Keratinocyte (primary cell): Measurements from ENCODE around the gene LRRC52. TPM values are rescaled to one million over a fixed set of nuclear protein-coding genes. Genes with fewer than 3 reads are reported as not detected.

Experiments used
- DNase-seq: peaks from one replicate; pipeline ENCODE4 v3.0.0-alpha.2; 2011; ENCODE audit warnings: low read depth, missing footprints, low spot score
- FAIRE-seq: peaks from 2 replicates; lab custom pipeline; 2011; peaks lifted over from hg19 to GRCh38; lab: Jason Lieb, UNC
- H2AFZ ChIP-seq: 2 replicates; pipeline ENCODE4 v1.6.0; 2012; ENCODE audit warnings: low read length, control low read depth, inconsistent platforms; ENCODE audit not compliant: control insufficient read depth
- H3K27ac ChIP-seq: 2 replicates; pipeline ENCODE4 v1.5.1; 2011; ENCODE audit warnings: low read length; ENCODE audit not compliant: control insufficient read depth, insufficient read depth
- H3K27me3 ChIP-seq: 3 replicates; pipeline ENCODE4 v1.6.0; 2011; ENCODE audit warnings: low read length; ENCODE audit not compliant: control insufficient read depth, insufficient read depth; ENCODE audit errors: extremely low read depth
- H3K36me3 ChIP-seq, 2 experiments: 2 replicates in 1 of 2; 3 replicates in 1 of 2; pipeline ENCODE4 v1.5.1; 2011; ENCODE audit warnings: low read length in 2 of 2, mild to moderate bottlenecking in 1 of 2; ENCODE audit not compliant: control insufficient read depth in 2 of 2, insufficient read depth in 2 of 2; ENCODE audit errors: extremely low read depth in 1 of 2
- H3K4me1 ChIP-seq: 3 replicates; pipeline ENCODE4 v1.5.1; 2011; ENCODE audit warnings: low read length; ENCODE audit not compliant: control insufficient read depth, insufficient read depth; ENCODE audit errors: extremely low read depth
- H3K4me2 ChIP-seq: 3 replicates; pipeline ENCODE4 v1.6.0; 2011; ENCODE audit warnings: low read depth, low read length; ENCODE audit not compliant: control insufficient read depth, insufficient read depth; ENCODE audit errors: extremely low read depth
- H3K4me3 ChIP-seq, 3 experiments: fragments of 200-600 bp in 1 of 3; sonication (generic) in 1 of 3; 2 replicates in 2 of 3; 3 replicates in 1 of 3; pipeline ENCODE4 v1.5.1; 2011 to 2016; ENCODE audit warnings: low read length in 3 of 3, mild to moderate bottlenecking in 3 of 3, control low read depth in 2 of 3, inconsistent platforms in 1 of 3, low read depth in 1 of 3, mixed read lengths in 1 of 3, mixed run types in 1 of 3, moderate library complexity in 1 of 3; ENCODE audit not compliant: control insufficient read depth in 2 of 3, insufficient read depth in 2 of 3; ENCODE audit errors: extremely low read depth in 1 of 3
- H3K79me2 ChIP-seq: 2 replicates; pipeline ENCODE4 v1.6.0; 2012; ENCODE audit warnings: low read length; ENCODE audit not compliant: control insufficient read depth, insufficient read depth
- H3K9ac ChIP-seq: 3 replicates; pipeline ENCODE4 v1.6.0; 2011; ENCODE audit warnings: low read length; ENCODE audit not compliant: control insufficient read depth, insufficient read depth; ENCODE audit errors: extremely low read depth
- H3K9me1 ChIP-seq: 3 replicates; pipeline ENCODE4 v1.6.0; 2011; ENCODE audit warnings: low read length; ENCODE audit not compliant: control insufficient read depth, insufficient read depth; ENCODE audit errors: extremely low read depth
- H3K9me3 ChIP-seq: 2 replicates; pipeline ENCODE4 v1.5.1; 2012; ENCODE audit warnings: low read depth, low read length; ENCODE audit not compliant: control insufficient read depth
- H4K20me1 ChIP-seq: 3 replicates; pipeline ENCODE4 v1.6.0; 2011; ENCODE audit warnings: low read length; ENCODE audit not compliant: control insufficient read depth, insufficient read depth; ENCODE audit errors: extremely low read depth
- CTCF ChIP-seq, 3 experiments: IDR thresholded peaks in 1 of 3; conservative IDR thresholded peaks in 1 of 3; optimal IDR thresholded peaks in 1 of 3; 2 replicates in 2 of 3; 3 replicates in 1 of 3; pipeline versions ENCODE3 to v1.5.1; 2011; ENCODE audit warnings: low read length in 3 of 3, mild to moderate bottlenecking in 3 of 3, moderate library complexity in 2 of 3, control low read depth in 1 of 3, inconsistent platforms in 1 of 3; ENCODE audit not compliant: insufficient read depth in 2 of 3; ENCODE audit errors: extremely low read depth in 1 of 3
- EZH2 ChIP-seq: IDR thresholded peaks from one replicate; pipeline ENCODE4 v1.6.1; 2012; ENCODE audit warnings: inconsistent platforms, mild to moderate bottlenecking, low read length, moderate library complexity
- dilution Hi-C: fragments of 300-500 bp; cut with MboI; formaldehyde crosslinking; loops from one replicate; pipeline ENCODE4 v1.7.0; 2020; ENCODE audit warnings: low sequenced_read_pairs; ENCODE audit not compliant: extremely low pct_ligation_motif_present
- polyA plus RNA-seq, 5 experiments: library from polyadenylated mRNA; depleted of rRNA in 3 of 5; stranded (reverse) in 3 of 5; stranded (forward) in 1 of 5; unstranded in 1 of 5; fragments of >200 nt; gene quantifications; 1 replicate in 1 of 5; 2 replicates in 3 of 5; 3 replicates in 1 of 5; pipeline versions ENCODE4 v1.2.1 to v1.2.3, GENCODE V29; 2011 to 2012; ENCODE audit warnings: missing spikeins in 2 of 5, low read depth in 1 of 5, low replicate concordance in 1 of 5

Gene LRRC52
- polyA plus RNA-seq, 1 donor (not counting 4 experiments of a cell fraction or from before 2014, with no cell fraction given): not detected

GRCh38 chr1:165565751-165566490 is 22.1 kb downstream of the LRRC52 start:
- H3K4me2 ChIP-seq: no peak overlapping the region
- no peak overlapping the region for H2AFZ ChIP-seq
- no peak overlapping the region for H3K27ac ChIP-seq
- dilution Hi-C loops: no loop called here
- no peak overlapping the region for H3K4me3 ChIP-seq
- TF ChIP-seq EZH2: no peak
- no peak for TF ChIP-seq CTCF (optimal IDR thresholded peaks at IDR 0.05 in 1 of 3, IDR thresholded peaks at IDR 0.05 in 1 of 3, conservative IDR thresholded peaks at IDR 0.05 in 1 of 3; ENCODE audit: extremely low read depth in 1 of 3, insufficient read depth in 2 of 3, low read length in 3 of 3)
- peaks cover 21% of the 10 kb centered on the region for H3K27me3 ChIP-seq
- H3K36me3 ChIP-seq: no peaks in the 10 kb centered on the region
- no peak for FAIRE-seq
- no peaks in the 10 kb centered on the region for H3K79me2 ChIP-seq
- no peak overlapping the region for H3K9ac ChIP-seq
- no peaks in the 10 kb centered on the region for H3K9me1 ChIP-seq
- no peaks in the 10 kb centered on the region for H3K9me3 ChIP-seq
- no peaks in the 10 kb centered on the region for H3K4me1 ChIP-seq
- no peak for DNase-seq
- no peaks in the 10 kb centered on the region for H4K20me1 ChIP-seq

DNA sequence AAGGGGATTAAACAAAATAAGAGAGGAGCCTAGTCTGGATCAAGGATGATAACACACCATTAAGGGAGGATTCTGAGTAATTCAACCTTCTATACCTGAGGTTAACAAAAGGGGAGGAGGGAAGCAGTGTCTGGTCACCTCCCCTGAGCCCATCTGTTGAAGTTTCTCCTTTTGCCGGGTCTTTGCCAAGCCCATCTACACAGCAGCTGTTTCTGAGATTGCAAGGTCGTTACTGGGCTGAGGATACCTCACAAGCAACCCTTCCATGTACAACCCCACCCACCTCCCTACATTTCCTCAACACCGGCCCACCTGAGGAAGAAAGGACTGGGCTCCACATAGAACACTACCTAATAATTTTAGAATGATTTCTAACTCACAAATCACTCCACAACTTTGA is 26.3 kb downstream of the LRRC52 start:
- dilution Hi-C loops: no loop called here
- no peak overlapping the region for H3K27ac ChIP-seq
- H3K9me3 ChIP-seq: no peaks in the 10 kb centered on the region
- no peaks in the 10 kb centered on the region for H3K4me1 ChIP-seq
- peaks cover 5% of the 10 kb centered on the region for H3K27me3 ChIP-seq
- FAIRE-seq: no peak
- no peak for DNase-seq
- no peaks in the 10 kb centered on the region for H3K79me2 ChIP-seq
- no peak overlapping the region for H3K9ac ChIP-seq
- no peaks in the 10 kb centered on the region for H3K36me3 ChIP-seq
- no peaks in the 10 kb centered on the region for H3K9me1 ChIP-seq
- TF ChIP-seq EZH2 (no peak), CTCF (optimal IDR thresholded peaks at IDR 0.05 in 1 of 3, IDR thresholded peaks at IDR 0.05 in 1 of 3, conservative IDR thresholded peaks at IDR 0.05 in 1 of 3; ENCODE audit: extremely low read depth in 1 of 3, insufficient read depth in 2 of 3, low read length in 3 of 3) (no peak)
- H4K20me1 ChIP-seq: no peaks in the 10 kb centered on the region
- H3K4me3 ChIP-seq: no peak overlapping the region
- no peak overlapping the region for H2AFZ ChIP-seq
- no peak overlapping the region for H3K4me2 ChIP-seq
